RWPE1 (cell line): ENCODE data around the gene RPGR.

ENCODE experiments used
- CTCF ChIA-PET: fragments of 350-600 bp; sonication (Branson Sonifier 250); formaldehyde crosslinking; extraction: SDS; loops from one replicate; lab custom pipeline; 2021; lab: Yijun Ruan, JAX
- POLR2A ChIA-PET: fragments of 400-600 bp; formaldehyde crosslinking; extraction: SDS; loops from one replicate; lab custom pipeline; 2020; ENCODE audit warnings: antibody characterized with exemption; ENCODE audit not compliant: low non-redundant PET; lab: Yijun Ruan, JAX
- DNase-seq: peaks from one replicate; pipeline ENCODE4 v3.0.0; 2012; ENCODE audit warnings: low spot score
- H3K27ac ChIP-seq: fragments of 450-650 bp; 2 replicates; pipeline ENCODE4 v1.5.1; 2017
- TF ChIP-seq, protein P1 (sequence below): fragments of 450-650 bp; conservative IDR thresholded peaks from 2 replicates; pipeline ENCODE4 v1.5.1; 2017; ENCODE audit warnings: low read depth, mild to moderate bottlenecking

The RPGR gene

DNA sequence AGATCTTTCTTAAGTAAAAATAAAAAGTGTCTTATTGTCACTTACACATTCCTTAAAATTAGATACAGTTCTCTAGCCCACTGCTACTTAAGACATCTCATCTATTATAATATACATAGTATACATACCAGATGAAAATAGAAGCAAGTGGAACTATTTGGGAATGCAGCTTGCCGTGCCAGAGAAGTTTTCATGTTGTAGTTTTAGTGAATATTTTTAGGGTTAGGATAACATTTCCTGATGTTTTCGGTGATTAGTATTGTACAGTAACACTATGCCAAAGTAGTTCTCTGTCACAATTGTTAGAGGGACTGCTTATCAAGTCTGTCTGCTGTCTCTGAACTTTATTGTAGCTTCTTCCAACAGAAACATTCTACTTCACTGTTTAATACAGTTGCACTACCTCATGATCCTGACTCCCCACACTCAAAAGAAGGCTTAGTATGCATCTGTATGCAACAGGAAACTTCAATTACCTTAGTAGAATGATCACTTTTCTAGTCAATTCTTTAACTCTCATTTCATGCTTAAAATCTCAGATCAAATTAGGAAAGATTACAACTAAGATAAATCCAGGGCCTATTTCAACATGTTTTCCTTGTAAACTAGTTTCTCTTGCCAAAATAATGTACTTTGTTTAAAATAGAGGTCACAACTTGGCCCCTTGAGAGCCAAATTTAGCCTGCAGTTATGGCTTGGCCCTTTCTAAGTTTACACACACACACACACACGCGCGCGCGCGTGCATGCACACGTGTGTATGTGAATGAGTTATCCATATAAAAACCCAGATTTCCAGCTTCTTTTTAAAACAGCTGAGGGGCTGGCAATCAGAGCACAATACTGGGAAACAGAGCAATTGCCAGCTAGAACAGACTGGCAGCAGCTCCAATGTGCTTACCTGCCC, 64.3 kb downstream of the RPGR start:
- ChIA-PET CTCF (interaction anchor here (0.5 kb wide), 1 partner anchor 318 kb away, joined by 4 read pairs; no protein-coding TSS in a partner anchor), POLR2A (no interaction called here)
- H3K27ac ChIP-seq = no peak overlapping the region
- DNase-seq = no peak
- TF ChIP-seq, protein P1, sequence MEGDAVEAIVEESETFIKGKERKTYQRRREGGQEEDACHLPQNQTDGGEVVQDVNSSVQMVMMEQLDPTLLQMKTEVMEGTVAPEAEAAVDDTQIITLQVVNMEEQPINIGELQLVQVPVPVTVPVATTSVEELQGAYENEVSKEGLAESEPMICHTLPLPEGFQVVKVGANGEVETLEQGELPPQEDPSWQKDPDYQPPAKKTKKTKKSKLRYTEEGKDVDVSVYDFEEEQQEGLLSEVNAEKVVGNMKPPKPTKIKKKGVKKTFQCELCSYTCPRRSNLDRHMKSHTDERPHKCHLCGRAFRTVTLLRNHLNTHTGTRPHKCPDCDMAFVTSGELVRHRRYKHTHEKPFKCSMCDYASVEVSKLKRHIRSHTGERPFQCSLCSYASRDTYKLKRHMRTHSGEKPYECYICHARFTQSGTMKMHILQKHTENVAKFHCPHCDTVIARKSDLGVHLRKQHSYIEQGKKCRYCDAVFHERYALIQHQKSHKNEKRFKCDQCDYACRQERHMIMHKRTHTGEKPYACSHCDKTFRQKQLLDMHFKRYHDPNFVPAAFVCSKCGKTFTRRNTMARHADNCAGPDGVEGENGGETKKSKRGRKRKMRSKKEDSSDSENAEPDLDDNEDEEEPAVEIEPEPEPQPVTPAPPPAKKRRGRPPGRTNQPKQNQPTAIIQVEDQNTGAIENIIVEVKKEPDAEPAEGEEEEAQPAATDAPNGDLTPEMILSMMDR = no peak

DNA sequence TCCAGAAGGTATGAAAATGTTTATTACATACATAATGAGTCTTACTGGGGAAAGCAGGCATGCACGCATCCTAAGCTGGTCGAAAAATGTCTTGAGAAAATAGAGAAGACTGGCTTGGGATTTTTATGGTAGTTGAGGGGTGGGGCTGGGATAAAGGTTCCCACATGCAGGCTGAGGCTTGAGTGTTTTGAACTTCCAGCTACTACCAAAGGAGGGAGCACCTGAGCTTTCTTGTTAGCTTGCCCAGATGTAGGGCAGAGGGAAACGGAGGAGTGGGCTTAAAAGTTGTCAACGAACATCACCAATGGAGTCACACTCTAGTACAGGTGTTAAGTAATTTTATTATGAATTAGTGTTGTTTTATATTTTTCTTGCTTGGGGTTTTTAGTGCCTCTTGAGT, 67.1 kb downstream of the RPGR start:
- TF ChIP-seq, protein P1 = no peak; the same call in 1 of the 2 replicates
- CTCF ChIA-PET = interaction anchor here (0.5 to 0.6 kb wide), 2 partner anchors 34 to 321 kb away, joined by 3 read pairs; no protein-coding TSS in a partner anchor
- peak; percentile 34 for DNase-seq
- POLR2A ChIA-PET = no interaction called here
- no peak overlapping the region for H3K27ac ChIP-seq

DNA sequence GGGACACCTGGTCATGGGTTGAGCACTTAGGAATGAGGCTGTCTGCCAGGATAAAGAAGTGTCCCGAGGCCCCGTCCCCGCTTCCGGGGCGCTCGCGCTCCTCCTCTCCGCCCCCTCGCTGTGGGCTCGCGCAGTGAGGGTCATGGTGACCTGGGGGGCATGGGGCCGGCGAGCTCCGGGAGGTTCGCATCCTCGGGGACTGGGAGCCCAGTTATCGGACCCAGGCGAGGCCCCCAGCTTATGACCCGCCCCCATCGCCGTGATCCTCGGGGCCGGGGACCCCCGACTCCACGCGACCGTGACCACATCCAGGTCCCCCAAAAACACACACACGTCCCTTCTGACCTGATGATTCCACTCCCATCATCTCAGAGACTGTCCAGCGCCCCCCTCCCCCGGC, 71.3 kb downstream of the RPGR start:
- POLR2A ChIA-PET = no interaction called here
- TF ChIP-seq, protein P1 = no peak
- no peak overlapping the region for H3K27ac ChIP-seq
- CTCF ChIA-PET = interaction anchor here (0.6 kb wide), 1 partner anchor 105 kb away, joined by 3 read pairs; no protein-coding TSS in a partner anchor
- DNase-seq = no peak

DNA sequence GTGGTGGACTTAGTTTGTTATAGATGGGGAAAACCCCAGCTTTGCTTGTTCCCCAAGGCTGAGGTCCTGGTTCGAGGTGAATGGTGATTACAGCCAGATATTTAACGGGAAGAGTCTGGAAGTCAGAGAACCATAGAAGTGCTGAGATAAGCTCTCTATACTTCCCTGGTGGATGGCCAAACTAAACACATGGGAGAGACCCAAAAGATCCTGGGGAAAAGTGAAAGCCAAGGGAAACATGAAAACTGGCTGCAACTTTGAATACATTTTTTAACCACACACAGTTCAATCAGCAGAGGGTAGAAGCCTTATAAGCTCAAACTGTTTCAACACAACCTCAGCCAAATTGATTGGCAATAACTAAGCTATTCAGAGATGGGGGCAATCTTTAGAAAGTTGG, 77.3 kb downstream of the RPGR start:
- no peak overlapping the region for H3K27ac ChIP-seq
- no peak for DNase-seq
- ChIA-PET CTCF (no interaction called here), POLR2A (no interaction called here)
- TF ChIP-seq, protein P1 = no peak

DNA sequence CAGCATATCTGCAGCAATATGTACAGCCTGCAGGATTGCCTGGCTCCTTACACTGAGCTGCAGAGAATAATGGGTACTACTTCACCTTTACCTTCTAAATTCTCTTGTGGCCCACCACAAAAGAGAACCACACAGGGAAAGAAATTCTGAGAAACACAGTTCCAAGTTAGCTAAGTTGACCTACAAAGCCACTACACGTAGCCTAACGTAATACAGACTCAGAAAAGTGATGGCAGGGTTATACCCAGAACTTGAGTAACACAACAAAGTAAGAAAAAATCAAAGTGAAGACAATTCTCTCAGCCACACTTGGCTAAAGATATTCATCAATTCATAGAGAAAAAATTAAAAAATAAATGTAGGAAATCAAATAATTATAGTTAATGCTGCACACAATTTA, 80.3 kb downstream of the RPGR start:
- POLR2A ChIA-PET = no interaction called here
- no peak for DNase-seq
- CTCF ChIA-PET = no interaction called here
- H3K27ac ChIP-seq = no peak overlapping the region
- TF ChIP-seq, protein P1 = no peak

DNA sequence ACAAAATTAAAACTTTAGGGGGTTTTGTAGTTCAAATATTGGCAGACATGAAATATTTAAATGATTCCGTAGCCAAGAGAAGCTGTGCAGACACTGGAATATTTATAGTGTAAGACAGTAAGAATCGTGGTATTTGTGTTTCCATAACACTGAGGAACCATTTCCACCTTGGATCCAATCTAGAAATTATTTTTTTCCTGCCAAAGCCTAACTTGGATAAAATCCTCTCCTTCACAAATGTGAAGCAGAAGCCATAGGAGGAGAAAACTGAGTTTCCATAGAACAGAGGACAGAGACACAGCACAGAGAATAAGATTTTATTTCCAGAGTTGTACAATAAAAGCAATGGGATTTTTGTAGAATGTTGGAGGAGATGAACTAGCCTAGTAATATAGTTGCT, 86.8 kb downstream of the RPGR start:
- TF ChIP-seq, protein P1 = no peak
- no peak for DNase-seq
- CTCF ChIA-PET = no interaction called here
- POLR2A ChIA-PET = no interaction called here
- no peak overlapping the region for H3K27ac ChIP-seq
